Activated CD4-positive, alpha-beta T cell treated with anti-CD3 and anti-CD28 coated beads, Interleukin-2, amount 50 U/mL, for 4 hours (primary cell): ENCODE measurements around the gene C13orf46.
"Not testable (repeated sequence)": the region's sequence is repeated elsewhere in the genome, so short reads cannot be mapped to it uniquely, and the experiment has no call there.

Experiments used
- DNase-seq, 2 experiments: peaks; one replicate each; pipeline ENCODE4 v3.0.0-alpha.2; 2020

Gene C13orf46

GRCh38 chr13:113991676-113992179 lies 17.9 kb upstream of the C13orf46 start:
- no peak for DNase-seq

GRCh38 chr13:113991191-113991669 lies 17.4 kb upstream of the C13orf46 start:
- DNase-seq: no peak

- DNase-seq: no peak
Observed at GRCh38 chr13:113990321-113990837, 16.5 kb upstream of the C13orf46 start.

GRCh38 chr13:113989585-113990300 lies 15.9 kb upstream of the C13orf46 start:
- no peak for DNase-seq

- not testable (repeated sequence) for DNase-seq
Observed at GRCh38 chr13:113988859-113989258, 15.0 kb upstream of the C13orf46 start.

GRCh38 chr13:113982296-113982661 lies 8.4 kb upstream of the C13orf46 start:
- no peak for DNase-seq

GRCh38 chr13:113981611-113982295 lies 7.9 kb upstream of the C13orf46 start:
- no peak for DNase-seq

GRCh38 chr13:113981194-113981605 lies 7.3 kb upstream of the C13orf46 start:
- no peak for DNase-seq

- DNase-seq: no peak
Observed at GRCh38 chr13:113980489-113981064, 6.7 kb upstream of the C13orf46 start.

GRCh38 chr13:113979791-113980471 lies 6.1 kb upstream of the C13orf46 start:
- DNase-seq: no peak

- DNase-seq: no peak
Observed at GRCh38 chr13:113978741-113979481, 5.0 kb upstream of the C13orf46 start.

GRCh38 chr13:113977976-113978375 lies 4.1 kb upstream of the C13orf46 start:
- DNase-seq: no peak

- DNase-seq: no peak
Observed at GRCh38 chr13:113976711-113977684, 3.1 kb upstream of the C13orf46 start.

GRCh38 chr13:113975416-113975815 lies 1.5 kb upstream of the C13orf46 start:
- DNase-seq: no peak

- no peak for DNase-seq
Observed at GRCh38 chr13:113974304-113975281, 717 bp upstream of the C13orf46 start.

GRCh38 chr13:113972451-113973217 lies 1.2 kb downstream of the C13orf46 start:
- no peak for DNase-seq

GRCh38 chr13:113971471-113972231 lies 2.2 kb downstream of the C13orf46 start:
- no peak for DNase-seq
